ENCODE measurements around the gene ATP23. TPM values are rescaled to one million over a fixed set of nuclear protein-coding genes. Genes with fewer than 3 reads are reported as not detected.

ATP23 gene
- total and polyA plus RNA-seq, 4 donors = 2.8 to 7.1 (median 4.5) TPM

GRCh38 chr12:57993030-57993429 lies 51.7 kb downstream of the ATP23 start:
- no peak for DNase-seq (ENCODE audit: low spot score)
- Histone ChIP-seq H3K9me3 (ENCODE audit: control insufficient read depth in 4 of 4, low read length in 3 of 4) (peaks cover 4 to 16% (median 9%) of the 10 kb centered on the region in 4 donors), H3K4me3 (ENCODE audit: low read depth in 1 of 3, low read length in 3 of 3) (no peak overlapping the region), H3K4me1 (ENCODE audit: control insufficient read depth in 4 of 4, insufficient read depth in 4 of 4, low read length in 3 of 4) (no peaks in the 10 kb centered on the region), H3K27me3 (ENCODE audit: control insufficient read depth in 4 of 4, insufficient read depth in 4 of 4, low read length in 3 of 4) (no peaks in the 10 kb centered on the region), H3K36me3 (ENCODE audit: control insufficient read depth in 4 of 4, insufficient read depth in 3 of 4, low read depth in 1 of 4, low read length in 3 of 4) (no peaks in the 10 kb centered on the region), H3K9ac (ENCODE audit: low read depth in 1 of 2, low read length in 2 of 2) (no peak overlapping the region), H3K27ac (ENCODE audit: low read depth in 1 of 2, low read length in 2 of 2) (no peak overlapping the region)
- TF ChIP-seq HNF4A (conservative IDR thresholded peaks at IDR 0.05) (no peak), ZBTB33 (IDR thresholded peaks at IDR 0.05) (no peak), RXRA (IDR thresholded peaks at IDR 0.05) (no peak), HNF4G (IDR thresholded peaks at IDR 0.05) (no peak), EGR1 (IDR thresholded peaks at IDR 0.05; ENCODE audit: low read depth in 2 of 2) (no peak), YY1 (IDR thresholded peaks at IDR 0.05) (no peak), RAD21 (IDR thresholded peaks at IDR 0.05) (no peak), SP1 (IDR thresholded peaks at IDR 0.05) (no peak), MAX (IDR thresholded peaks at IDR 0.05) (no peak), JUND (IDR thresholded peaks at IDR 0.05) (no peak), GABPA (IDR thresholded peaks at IDR 0.05 in 1 of 2, conservative IDR thresholded peaks at IDR 0.05 in 1 of 2) (no peak), FOXA1 (IDR thresholded peaks at IDR 0.05) (no peak), NR2F2 (IDR thresholded peaks at IDR 0.05) (no peak), CTCF (IDR thresholded peaks at IDR 0.05; ENCODE audit: low read depth, low read length, missing input control) (no peak)
- 63% methylated on average over 1 of the region's 1 CpG for WGBS

GRCh38 chr12:57993834-57994233 lies 52.5 kb downstream of the ATP23 start:
- Histone ChIP-seq H3K4me1 (ENCODE audit: control insufficient read depth in 4 of 4, insufficient read depth in 4 of 4, low read length in 3 of 4) (no peaks in the 10 kb centered on the region), H3K4me3 (ENCODE audit: low read depth in 1 of 3, low read length in 3 of 3) (no peak overlapping the region), H3K9me3 (ENCODE audit: control insufficient read depth in 4 of 4, low read length in 3 of 4) (peaks cover 4 to 22% (median 9%) of the 10 kb centered on the region in 4 donors), H3K27ac (ENCODE audit: low read depth in 1 of 2, low read length in 2 of 2) (no peak overlapping the region), H3K9ac (ENCODE audit: low read depth in 1 of 2, low read length in 2 of 2) (no peak overlapping the region), H3K27me3 (ENCODE audit: control insufficient read depth in 4 of 4, insufficient read depth in 4 of 4, low read length in 3 of 4) (no peaks in the 10 kb centered on the region), H3K36me3 (ENCODE audit: control insufficient read depth in 4 of 4, insufficient read depth in 3 of 4, low read depth in 1 of 4, low read length in 3 of 4) (no peaks in the 10 kb centered on the region)
- no peak for TF ChIP-seq CTCF (IDR thresholded peaks at IDR 0.05; ENCODE audit: low read depth, low read length, missing input control)
- no peak for TF ChIP-seq HNF4G (IDR thresholded peaks at IDR 0.05)
- TF ChIP-seq YY1 (IDR thresholded peaks at IDR 0.05) = no peak
- no peak for TF ChIP-seq FOXA2 (IDR thresholded peaks at IDR 0.05)
- no peak for TF ChIP-seq RXRA (IDR thresholded peaks at IDR 0.05)
- no peak for TF ChIP-seq JUND (IDR thresholded peaks at IDR 0.05)
- TF ChIP-seq MAX (IDR thresholded peaks at IDR 0.05) = no peak
- no peak for TF ChIP-seq FOXA1 (IDR thresholded peaks at IDR 0.05)
- no peak for TF ChIP-seq NR2F2 (IDR thresholded peaks at IDR 0.05)
- no peak for TF ChIP-seq REST (IDR thresholded peaks at IDR 0.05)
- TF ChIP-seq RAD21 (IDR thresholded peaks at IDR 0.05) = no peak
- WGBS = 75% methylated on average over 3 of the region's 3 CpGs
- no peak for DNase-seq (ENCODE audit: low spot score)
